DND-41 (cell line): Measurements from ENCODE around the gene RETREG2.
A peak's percentile ranks its signal among the peaks of the same experiment; 100 is the strongest.

Experiments
- ATAC-seq: fragments of 200-7000 bp; cut with Tn5 transposase; 3 replicates; pipeline ENCODE4 v1.9.1; 2021; ENCODE audit warnings: low read depth; ENCODE audit not compliant: insufficient read depth
- DNase-seq: peaks from one replicate; pipeline ENCODE4 v3.0.0-alpha.2; 2020
- H2AFZ ChIP-seq: 2 replicates; pipeline ENCODE4 v1.6.0; 2012; ENCODE audit warnings: low read depth, low read length
- H3K27ac ChIP-seq: 2 replicates; pipeline ENCODE4 v1.5.1; 2012; ENCODE audit warnings: low read length, inconsistent platforms
- H3K27me3 ChIP-seq: fragments of 200-600 bp; sonication (generic); 2 replicates; pipeline ENCODE4 v1.6.0; 2012; ENCODE audit warnings: low read length, mild to moderate bottlenecking, inconsistent platforms; ENCODE audit not compliant: insufficient read depth, poor library complexity
- H3K36me3 ChIP-seq: 2 replicates; pipeline ENCODE4 v1.5.1; 2012; ENCODE audit warnings: low read length, inconsistent platforms; ENCODE audit not compliant: insufficient read depth
- H3K4me1 ChIP-seq: 2 replicates; pipeline ENCODE4 v1.5.1; 2012; ENCODE audit warnings: mild to moderate bottlenecking, low read length; ENCODE audit not compliant: insufficient read depth
- H3K4me2 ChIP-seq: 2 replicates; pipeline ENCODE4 v1.6.0; 2012; ENCODE audit warnings: mild to moderate bottlenecking, moderate library complexity, low read length, inconsistent platforms; ENCODE audit not compliant: insufficient read depth
- H3K4me3 ChIP-seq, 2 experiments: fragments of 200-600 bp in 1 of 2; shearing (Covaris generic) in 1 of 2; 2 replicates each; pipeline ENCODE4 v1.5.1; 2012 to 2016; ENCODE audit warnings: inconsistent platforms in 2 of 2, low read length in 2 of 2, mild to moderate bottlenecking in 2 of 2, low read depth in 1 of 2, moderate library complexity in 1 of 2
- H3K79me2 ChIP-seq: 2 replicates; pipeline ENCODE4 v1.6.0; 2012; ENCODE audit warnings: low read length, inconsistent platforms; ENCODE audit not compliant: insufficient read depth
- H3K9ac ChIP-seq: 2 replicates; pipeline ENCODE4 v1.6.0; 2012; ENCODE audit warnings: low read depth, mild to moderate bottlenecking, inconsistent platforms, low read length, moderate library complexity
- H3K9me3 ChIP-seq: 2 replicates; pipeline ENCODE4 v1.5.1; 2012; ENCODE audit warnings: low read length, moderate library complexity, mild to moderate bottlenecking, inconsistent platforms; ENCODE audit not compliant: insufficient read depth, severe bottlenecking
- H4K20me1 ChIP-seq: 2 replicates; pipeline ENCODE4 v1.6.0; 2012; ENCODE audit warnings: low read length; ENCODE audit not compliant: insufficient read depth
- CTCF ChIP-seq: IDR thresholded peaks from 2 replicates; pipeline ENCODE4 v1.5.1; 2012; ENCODE audit warnings: borderline replicate concordance, low read length, moderate library complexity, mild to moderate bottlenecking; ENCODE audit not compliant: poor library complexity, severe bottlenecking; ENCODE audit errors: extremely low read depth
- EZH2 ChIP-seq: IDR thresholded peaks from 3 replicates; pipeline ENCODE4 v1.6.1; 2012; ENCODE audit warnings: borderline replicate concordance, low read depth, mild to moderate bottlenecking, moderate library complexity, low read length, inconsistent platforms; ENCODE audit not compliant: severe bottlenecking

The RETREG2 gene

GRCh38 chr2:219206328-219207133 lies 28.5 kb downstream of the RETREG2 start, which contains the start of gene ZFAND2B:
Gene ZFAND2B, plus strand, starts transcription at chr2:219206782. Its CDS starts 206 bp downstream, at chr2:219206988.
- ATAC-seq (peak; percentile 94), DNase-seq (peak; percentile 93)
- Histone ChIP-seq H4K20me1 (peaks cover 10% of the 10 kb centered on the region), H3K27me3 (no peaks in the 10 kb centered on the region), H3K79me2 (peaks cover 6% of the 10 kb centered on the region; the same call in 1 of the 2 replicates), H2AFZ (peak within 1 kb of the TSS; percentile 73), H3K4me3 (peak within 1 kb of the TSS; percentile 19 to 70; a peak in 3 of 4 replicates), H3K9ac (peak within 1 kb of the TSS; percentile 57), H3K4me2 (peak within 1 kb of the TSS; percentile 75), H3K9me3 (no peaks in the 10 kb centered on the region), H3K36me3 (peaks cover 29% of the 10 kb centered on the region), H3K4me1 (peaks cover 25% of the 10 kb centered on the region), H3K27ac (peak within 1 kb of the TSS; percentile 81)
- TF ChIP-seq CTCF: no peak
- TF ChIP-seq EZH2: no peak

GRCh38 chr2:219207134-219207883 lies 29.2 kb downstream of the RETREG2 start:
- Histone ChIP-seq H3K4me1 (peaks cover 25% of the 10 kb centered on the region), H3K36me3 (peaks cover 29% of the 10 kb centered on the region), H3K4me2 (peak overlapping the region; percentile 75), H3K4me3 (peak overlapping the region; percentile 19 to 70; a peak in 3 of 4 replicates), H3K9ac (peak overlapping the region; percentile 57), H3K27ac (peak overlapping the region; percentile 75), H3K9me3 (no peaks in the 10 kb centered on the region), H2AFZ (peak overlapping the region; percentile 66), H3K79me2 (peaks cover 6% of the 10 kb centered on the region; the same call in 1 of the 2 replicates), H4K20me1 (peaks cover 10% of the 10 kb centered on the region), H3K27me3 (no peaks in the 10 kb centered on the region)
- ATAC-seq (peak; percentile 15), DNase-seq (no peak)
- no peak for TF ChIP-seq EZH2
- no peak for TF ChIP-seq CTCF

- Histone ChIP-seq H3K27me3 (no peaks in the 10 kb centered on the region), H3K9me3 (no peaks in the 10 kb centered on the region), H3K4me3 (peak overlapping the region in 1 of 2 experiments; percentile 70; a peak in 2 of 4 replicates), H3K4me2 (peak overlapping the region; percentile 75), H3K27ac (no peak overlapping the region; the same call in 1 of the 2 replicates), H2AFZ (no peak overlapping the region), H3K36me3 (peaks cover 34% of the 10 kb centered on the region), H3K4me1 (peaks cover 25% of the 10 kb centered on the region), H3K79me2 (peaks cover 6% of the 10 kb centered on the region; the same call in 1 of the 2 replicates), H3K9ac (peak overlapping the region; percentile 57), H4K20me1 (peaks cover 10% of the 10 kb centered on the region)
- ATAC-seq (no peak), DNase-seq (no peak)
- no peak for TF ChIP-seq EZH2
- no peak for TF ChIP-seq CTCF
These were observed 30.0 kb downstream of the RETREG2 start for GRCh38 chr2:219207884-219208740.
